Measurements from ENCODE around the gene OR8J3.
"Not testable (repeated sequence)": the region's sequence is repeated elsewhere in the genome, so short reads cannot be mapped to it uniquely, and the experiment has no call there.

OR8J3 gene

DNA sequence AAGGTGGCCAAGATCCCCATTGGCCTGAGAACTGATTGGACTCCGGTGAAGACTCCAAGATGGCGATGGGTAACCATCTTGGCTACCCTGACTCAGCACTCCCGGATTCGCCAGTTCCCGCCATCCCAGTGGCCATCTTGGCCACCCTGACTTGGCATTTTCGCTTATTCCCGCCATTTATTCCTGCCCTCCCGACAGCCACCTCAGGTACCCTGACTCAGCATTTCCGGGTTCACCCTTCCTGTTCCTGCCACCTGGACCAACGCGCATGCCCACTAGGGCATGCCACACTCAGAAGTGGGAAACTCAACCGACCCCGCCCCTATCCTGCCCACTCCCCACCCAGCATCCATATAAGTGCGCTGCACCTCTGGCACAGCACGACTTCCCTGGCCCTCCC lies 12.3 kb upstream of the OR8J3 start:
- DNase-seq (ENCODE audit: low read depth): no peak
- TF ChIP-seq, protein P1, sequence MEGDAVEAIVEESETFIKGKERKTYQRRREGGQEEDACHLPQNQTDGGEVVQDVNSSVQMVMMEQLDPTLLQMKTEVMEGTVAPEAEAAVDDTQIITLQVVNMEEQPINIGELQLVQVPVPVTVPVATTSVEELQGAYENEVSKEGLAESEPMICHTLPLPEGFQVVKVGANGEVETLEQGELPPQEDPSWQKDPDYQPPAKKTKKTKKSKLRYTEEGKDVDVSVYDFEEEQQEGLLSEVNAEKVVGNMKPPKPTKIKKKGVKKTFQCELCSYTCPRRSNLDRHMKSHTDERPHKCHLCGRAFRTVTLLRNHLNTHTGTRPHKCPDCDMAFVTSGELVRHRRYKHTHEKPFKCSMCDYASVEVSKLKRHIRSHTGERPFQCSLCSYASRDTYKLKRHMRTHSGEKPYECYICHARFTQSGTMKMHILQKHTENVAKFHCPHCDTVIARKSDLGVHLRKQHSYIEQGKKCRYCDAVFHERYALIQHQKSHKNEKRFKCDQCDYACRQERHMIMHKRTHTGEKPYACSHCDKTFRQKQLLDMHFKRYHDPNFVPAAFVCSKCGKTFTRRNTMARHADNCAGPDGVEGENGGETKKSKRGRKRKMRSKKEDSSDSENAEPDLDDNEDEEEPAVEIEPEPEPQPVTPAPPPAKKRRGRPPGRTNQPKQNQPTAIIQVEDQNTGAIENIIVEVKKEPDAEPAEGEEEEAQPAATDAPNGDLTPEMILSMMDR (conservative IDR thresholded peaks at IDR 0.05; ENCODE audit: low read depth, low read length): no peak
- H3K4me3 ChIP-seq (ENCODE audit: low read depth, low read length): no peak overlapping the region

DNA sequence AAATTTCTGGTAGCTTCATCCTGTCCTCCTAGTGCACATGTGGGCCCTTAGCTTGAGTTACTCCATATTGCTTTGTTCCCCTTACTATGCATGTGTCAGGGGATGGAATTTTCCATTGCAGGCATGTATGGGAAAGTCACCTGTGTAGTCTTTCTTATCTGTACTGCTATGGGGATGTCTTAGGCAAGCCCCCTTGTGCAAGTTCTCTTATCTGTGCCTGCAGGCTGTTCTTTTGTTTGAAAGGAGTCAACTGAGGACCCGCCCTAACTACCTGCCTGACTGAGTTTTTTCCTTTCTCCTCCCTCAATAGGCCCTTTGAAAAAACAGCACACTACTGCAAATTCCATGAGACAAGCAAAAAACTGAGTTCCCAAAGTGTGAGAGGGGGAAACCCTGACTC lies 11.4 kb upstream of the OR8J3 start:
- TF ChIP-seq, protein P1 (conservative IDR thresholded peaks at IDR 0.05; ENCODE audit: low read depth, low read length): no peak
- no peak for DNase-seq (ENCODE audit: low read depth)
- no peak overlapping the region for H3K4me3 ChIP-seq (ENCODE audit: low read depth, low read length)

DNA sequence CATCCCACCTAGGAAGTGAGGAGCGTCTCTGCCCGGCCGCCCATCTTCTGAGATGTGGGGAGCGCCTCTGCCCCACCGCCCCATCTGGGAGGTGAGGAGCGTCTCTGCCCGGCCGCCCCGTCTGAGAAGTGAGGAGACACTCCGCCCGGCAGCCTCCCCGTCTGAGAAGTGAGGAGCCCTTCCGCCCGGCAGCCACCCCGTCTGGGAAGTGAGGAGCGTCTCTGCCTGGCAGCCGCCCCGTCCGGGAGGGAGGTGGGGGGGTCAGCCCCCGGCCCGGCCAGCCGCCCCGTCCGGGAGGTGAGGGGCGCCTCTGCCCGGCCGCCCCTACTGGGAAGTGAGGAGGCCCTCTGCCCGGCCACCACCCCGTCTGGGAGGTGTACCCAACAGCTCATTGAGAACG lies 3.7 kb upstream of the OR8J3 start:
- DNase-seq (ENCODE audit: low read depth); H3K4me3 ChIP-seq (ENCODE audit: low read depth, low read length): not testable (repeated sequence)

DNA sequence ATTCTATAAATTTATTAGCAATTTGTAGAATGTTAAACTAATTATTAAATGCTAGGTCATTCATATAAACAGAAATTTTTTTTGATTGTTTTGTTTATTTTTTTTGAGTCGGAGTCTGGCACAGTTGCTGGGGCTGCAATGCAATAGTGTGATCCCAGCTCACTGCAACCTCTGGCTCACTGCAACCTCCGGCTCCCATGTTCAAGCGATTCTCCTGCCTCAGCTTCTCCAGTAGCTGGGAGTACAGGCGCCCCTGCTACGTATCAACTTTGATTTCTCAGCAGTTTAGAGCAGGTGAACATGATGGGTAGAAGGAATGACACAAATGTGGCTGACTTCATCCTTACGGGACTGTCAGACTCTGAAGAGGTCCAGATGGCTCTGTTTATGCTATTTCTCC lies 17.9 kb downstream of the OR8J3 start, which contains the start of gene OR8H3:
Gene OR8H3, plus strand, starts transcription at position 301 of the 400 bp plus-strand sequence. Its CDS starts 0 bp downstream, at position 301.
- H3K4me3 ChIP-seq (ENCODE audit: low read depth, low read length): no peak within 1 kb of the TSS
- TF ChIP-seq, protein P1 (conservative IDR thresholded peaks at IDR 0.05; ENCODE audit: low read depth, low read length): no peak
- DNase-seq (ENCODE audit: low read depth): no peak

DNA sequence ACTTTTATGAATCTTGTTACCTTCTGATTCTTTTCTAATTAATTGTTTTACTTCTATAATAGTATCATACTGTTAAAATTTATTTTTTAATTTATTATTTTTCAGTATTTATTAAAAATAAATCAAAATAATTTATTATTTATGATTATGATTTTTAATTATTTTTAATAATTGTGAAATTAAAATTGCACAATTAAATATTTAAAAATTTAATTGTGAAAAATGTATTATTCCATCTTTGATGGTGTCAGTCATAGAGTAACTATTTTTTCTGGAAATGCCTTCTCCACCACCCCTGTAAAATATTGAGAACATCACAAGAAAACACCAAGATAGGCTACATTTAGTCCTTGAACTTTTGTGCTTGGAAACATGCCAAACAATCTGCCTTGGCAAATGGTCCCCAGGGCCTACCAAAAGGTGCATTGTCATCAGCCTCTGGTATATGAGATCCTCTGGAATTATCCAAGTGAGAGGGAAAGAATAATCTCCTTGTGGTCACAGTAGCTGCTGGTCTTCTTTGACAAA lies 36.7 kb downstream of the OR8J3 start, which contains the start of gene OR8H2:
Gene OR8H2, plus strand, starts transcription at position 478 of the 528 bp plus-strand sequence. CDS start 1,356 bp downstream, outside the sequence.
- DNase-seq (ENCODE audit: low read depth): no peak
- TF ChIP-seq, protein P1 (conservative IDR thresholded peaks at IDR 0.05; ENCODE audit: low read depth, low read length): no peak
- no peak within 1 kb of the TSS for H3K4me3 ChIP-seq (ENCODE audit: low read depth, low read length)

DNA sequence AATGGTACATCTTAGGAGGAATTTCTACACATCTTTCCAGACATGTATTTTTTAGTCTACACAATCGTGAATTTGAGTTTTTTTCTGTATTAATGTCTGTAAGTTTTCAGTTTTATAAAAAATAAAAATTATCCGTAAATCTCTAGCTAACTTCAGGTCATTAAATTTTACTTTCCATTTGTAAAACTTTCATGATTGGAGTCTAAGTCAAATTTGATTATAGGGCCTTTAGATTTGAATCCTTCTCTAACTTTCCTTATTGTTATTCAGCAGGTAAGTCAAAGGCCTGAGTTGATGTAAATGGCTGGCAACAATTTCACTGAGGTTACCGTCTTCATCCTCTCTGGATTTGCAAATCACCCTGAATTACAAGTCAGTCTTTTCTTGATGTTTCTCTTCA lies 47.0 kb downstream of the OR8J3 start, which contains the start of gene OR8I2:
Gene OR8I2, plus strand, starts transcription at position 301 of the 400 bp plus-strand sequence. Its CDS starts 0 bp downstream, at position 301.
- DNase-seq (ENCODE audit: low read depth): no peak
- H3K4me3 ChIP-seq (ENCODE audit: low read depth, low read length): no peak within 1 kb of the TSS
- TF ChIP-seq, protein P1 (conservative IDR thresholded peaks at IDR 0.05; ENCODE audit: low read depth, low read length): no peak

DNA sequence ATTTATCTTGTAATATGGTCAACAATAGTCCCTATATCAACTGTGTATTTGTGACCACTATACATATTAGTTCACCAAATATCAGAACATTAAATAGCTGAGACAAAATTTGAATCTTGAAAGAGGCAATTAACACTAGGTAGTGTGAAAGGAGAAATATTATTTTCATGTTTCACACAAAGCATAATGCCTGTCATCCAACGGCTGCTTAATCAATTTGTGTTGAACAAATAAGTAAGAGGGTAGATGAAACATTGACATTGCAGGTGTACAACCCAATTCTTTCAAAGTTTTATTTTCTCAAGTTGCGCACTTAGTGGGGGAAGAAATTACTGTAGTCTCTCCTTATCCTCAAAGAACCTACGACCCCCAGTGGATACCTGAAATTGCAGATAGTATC lies 50.3 kb downstream of the OR8J3 start:
- no peak overlapping the region for H3K4me3 ChIP-seq (ENCODE audit: low read depth, low read length)
- DNase-seq (ENCODE audit: low read depth): no peak
- TF ChIP-seq, protein P1 (conservative IDR thresholded peaks at IDR 0.05; ENCODE audit: low read depth, low read length): no peak
